ENCODE data around the gene SMAD2.

The SMAD2 gene

DNA sequence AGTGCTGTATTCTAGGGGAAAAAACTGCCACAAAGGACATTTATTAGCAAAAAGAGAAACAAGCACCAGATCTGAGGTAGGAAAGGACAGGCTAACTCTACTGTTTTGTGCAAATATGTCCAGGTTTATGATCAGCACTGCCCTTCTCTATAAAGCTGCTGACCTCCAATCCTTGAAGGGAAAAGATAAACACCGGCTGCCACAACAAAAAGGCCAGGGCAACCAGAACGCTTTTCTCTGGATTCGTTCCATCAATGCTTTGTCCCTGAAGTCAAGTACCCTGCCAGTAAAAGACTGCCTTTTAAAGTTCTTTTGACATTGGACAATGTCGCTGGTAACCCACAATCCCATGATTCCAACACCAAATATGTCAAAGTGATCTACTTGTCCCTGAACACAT lies 21.0 kb downstream of the SMAD2 start:
- Histone ChIP-seq H3K4me3 (ENCODE audit: low read length) (no peak overlapping the region), H3K9ac (ENCODE audit: low read length) (no peak overlapping the region), H3K36me3 (ENCODE audit: control insufficient read depth, low read depth, low read length) (no peaks in the 10 kb centered on the region), H3K27ac (ENCODE audit: low read length) (no peak overlapping the region), H3K4me1 (ENCODE audit: control insufficient read depth, low read depth, low read length) (peaks cover 5% of the 10 kb centered on the region), H3K9me3 (ENCODE audit: control insufficient read depth, low read depth, low read length) (peaks cover 3% of the 10 kb centered on the region), H3K27me3 (ENCODE audit: control insufficient read depth, insufficient read depth, low read length) (no peaks in the 10 kb centered on the region)

DNA sequence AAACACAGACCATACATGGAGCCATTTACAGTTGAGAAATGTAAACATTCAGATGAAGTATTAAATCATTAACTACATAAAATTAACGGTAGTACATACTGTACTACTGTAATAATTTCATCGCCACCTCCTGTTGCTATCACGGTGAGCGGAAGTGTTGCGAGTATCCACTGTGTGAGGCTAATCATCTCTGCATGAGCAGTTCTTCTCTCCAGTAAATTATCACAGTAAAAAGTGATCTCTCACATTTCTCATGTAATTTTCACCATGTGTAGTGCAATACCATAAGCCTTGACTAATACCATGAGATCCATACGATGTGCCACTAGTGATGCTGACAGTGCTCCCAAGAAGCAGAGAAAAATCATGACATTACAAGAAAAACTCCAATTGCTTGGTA lies 21.9 kb downstream of the SMAD2 start:
- Histone ChIP-seq H3K9me3 (ENCODE audit: control insufficient read depth, low read depth, low read length) (peaks cover 3% of the 10 kb centered on the region), H3K27me3 (ENCODE audit: control insufficient read depth, insufficient read depth, low read length) (no peaks in the 10 kb centered on the region), H3K4me1 (ENCODE audit: control insufficient read depth, low read depth, low read length) (peaks cover 14% of the 10 kb centered on the region), H3K36me3 (ENCODE audit: control insufficient read depth, low read depth, low read length) (no peaks in the 10 kb centered on the region), H3K9ac (ENCODE audit: low read length) (no peak overlapping the region), H3K4me3 (ENCODE audit: low read length) (no peak overlapping the region), H3K27ac (ENCODE audit: low read length) (no peak overlapping the region)

DNA sequence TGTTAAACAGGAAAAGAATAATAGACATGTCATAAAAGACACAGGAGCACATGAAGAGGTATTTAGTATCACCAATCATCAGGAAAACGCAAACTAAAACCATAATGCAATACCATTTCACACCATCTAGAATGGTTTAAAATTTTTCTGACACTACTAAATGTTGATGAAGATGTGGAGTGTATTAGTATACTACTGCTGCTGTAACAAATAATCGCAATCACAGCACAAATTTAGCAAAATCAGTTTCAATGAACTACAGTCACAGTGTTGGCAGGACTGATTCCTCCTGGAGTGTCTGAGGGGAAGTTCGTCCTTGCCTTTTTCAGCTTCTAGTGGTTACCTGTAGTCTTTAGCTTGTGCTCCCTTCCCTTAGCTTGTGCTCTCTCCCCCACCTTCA lies 24.1 kb downstream of the SMAD2 start:
- Histone ChIP-seq H3K9me3 (ENCODE audit: control insufficient read depth, low read depth, low read length) (peaks cover 3% of the 10 kb centered on the region), H3K4me1 (ENCODE audit: control insufficient read depth, low read depth, low read length) (peaks cover 35% of the 10 kb centered on the region), H3K27me3 (ENCODE audit: control insufficient read depth, insufficient read depth, low read length) (no peaks in the 10 kb centered on the region), H3K9ac (ENCODE audit: low read length) (no peak overlapping the region), H3K4me3 (ENCODE audit: low read length) (no peak overlapping the region), H3K36me3 (ENCODE audit: control insufficient read depth, low read depth, low read length) (no peaks in the 10 kb centered on the region), H3K27ac (ENCODE audit: low read length) (no peak overlapping the region)

DNA sequence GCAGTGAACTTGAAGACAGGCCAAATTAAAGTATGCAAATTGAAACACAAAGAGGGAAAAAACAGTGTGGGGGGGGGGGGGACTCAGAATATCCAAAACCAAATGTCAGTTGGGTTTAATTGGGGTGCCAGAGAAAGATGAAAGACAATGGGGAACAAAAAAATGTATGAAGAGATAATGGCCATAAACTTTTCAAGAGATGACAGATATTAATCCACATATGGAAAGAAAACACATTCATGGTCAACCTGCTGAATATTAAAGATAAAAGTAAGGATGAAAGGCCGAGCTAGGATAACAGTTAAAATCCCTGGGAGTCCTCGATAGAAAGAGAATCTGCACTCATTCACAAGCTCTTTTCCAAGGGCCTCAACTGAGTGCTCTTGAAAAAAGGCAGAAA lies 26.6 kb downstream of the SMAD2 start:
- no peaks in the 10 kb centered on the region for H3K36me3 ChIP-seq (ENCODE audit: control insufficient read depth, low read depth, low read length)

DNA sequence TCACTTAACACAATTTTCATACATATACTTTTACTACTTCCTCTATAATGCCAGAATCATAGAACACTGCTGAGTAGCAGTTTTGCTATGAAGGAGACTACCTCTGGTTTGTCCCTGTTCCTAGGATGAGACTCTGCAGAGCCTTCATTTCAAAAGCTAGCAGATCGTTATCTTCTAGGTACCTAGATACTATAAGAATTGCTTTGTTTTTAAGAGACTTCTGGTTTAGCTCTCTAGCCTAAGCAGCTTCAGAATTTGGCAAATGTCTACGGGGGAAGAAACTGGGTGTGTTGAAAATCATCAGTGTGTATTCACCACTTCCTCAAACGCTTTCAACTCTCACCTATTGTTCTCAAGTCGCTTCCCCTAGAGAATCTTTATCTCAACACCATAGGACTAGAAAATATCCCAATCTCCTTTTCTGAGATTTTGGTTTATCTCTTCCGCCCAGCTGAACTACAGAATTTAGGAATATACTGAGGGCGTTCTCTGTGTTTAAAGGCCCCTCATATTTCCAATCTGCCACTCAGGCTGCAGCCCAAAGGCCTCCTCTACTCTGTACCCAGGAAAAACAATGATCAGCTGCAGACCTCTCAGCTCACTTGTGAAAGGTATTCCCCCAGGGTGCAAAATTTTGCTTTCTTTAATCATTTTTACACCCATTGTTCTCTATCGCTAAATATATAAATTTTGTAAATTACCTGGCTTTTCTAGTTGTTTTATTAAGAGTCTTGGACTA lies 28.7 kb downstream of the SMAD2 start:
- no peak overlapping the region for H3K4me3 ChIP-seq (ENCODE audit: low read length)
- peaks cover 3% of the 10 kb centered on the region for H3K9me3 ChIP-seq (ENCODE audit: control insufficient read depth, low read depth, low read length)
- no peak overlapping the region for H3K9ac ChIP-seq (ENCODE audit: low read length)
- H3K27ac ChIP-seq (ENCODE audit: low read length) = no peak overlapping the region
- H3K36me3 ChIP-seq (ENCODE audit: control insufficient read depth, low read depth, low read length) = no peaks in the 10 kb centered on the region
- peaks cover 73% of the 10 kb centered on the region for H3K4me1 ChIP-seq (ENCODE audit: control insufficient read depth, low read depth, low read length)
- no peaks in the 10 kb centered on the region for H3K27me3 ChIP-seq (ENCODE audit: control insufficient read depth, insufficient read depth, low read length)

More for the DNA sequence above, 26.6 kb downstream of the SMAD2 start:
- Histone ChIP-seq H3K27me3 (ENCODE audit: control insufficient read depth, insufficient read depth, low read length) (no peaks in the 10 kb centered on the region), H3K9ac (ENCODE audit: low read length) (no peak overlapping the region), H3K9me3 (ENCODE audit: control insufficient read depth, low read depth, low read length) (peaks cover 3% of the 10 kb centered on the region), H3K4me1 (ENCODE audit: control insufficient read depth, low read depth, low read length) (peaks cover 58% of the 10 kb centered on the region), H3K27ac (ENCODE audit: low read length) (no peak overlapping the region), H3K4me3 (ENCODE audit: low read length) (no peak overlapping the region)

DNA sequence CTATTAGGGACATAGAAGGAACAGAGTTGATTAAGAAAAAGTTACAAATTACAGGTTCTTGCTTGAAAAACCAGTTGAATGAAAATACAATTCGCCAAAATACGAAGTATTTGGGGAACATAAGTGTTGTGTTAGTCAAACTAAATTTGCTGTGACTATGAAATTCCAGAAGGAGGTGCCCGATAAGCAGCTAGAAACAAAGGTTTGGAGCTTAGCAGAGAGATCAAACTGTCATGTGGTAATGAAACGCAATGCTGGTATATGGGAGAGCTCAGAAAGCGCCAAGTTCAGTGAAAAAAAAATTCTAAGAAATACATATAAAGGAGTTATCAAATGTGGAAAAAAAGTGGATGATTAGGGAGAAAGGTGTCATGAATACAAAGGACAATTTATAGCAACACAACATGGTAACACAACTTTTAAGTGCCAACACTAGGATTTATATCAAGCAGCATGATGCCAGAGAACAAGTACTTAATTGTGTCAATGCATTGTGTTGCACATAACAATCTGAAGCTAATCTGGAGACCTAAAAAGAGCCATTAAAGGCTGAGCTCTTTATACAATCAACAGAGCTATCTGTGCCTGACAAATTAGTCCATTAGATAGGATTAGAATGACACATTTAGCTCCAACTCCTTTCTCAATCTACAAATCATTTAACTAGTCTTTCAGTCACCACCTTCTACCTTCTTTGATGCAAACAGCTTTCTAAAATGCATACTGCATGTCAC lies 31.2 kb downstream of the SMAD2 start:
- no peak overlapping the region for H3K27ac ChIP-seq (ENCODE audit: low read length)
- H3K4me1 ChIP-seq (ENCODE audit: control insufficient read depth, low read depth, low read length) = peaks cover 69% of the 10 kb centered on the region
- H3K9ac ChIP-seq (ENCODE audit: low read length) = no peak overlapping the region
- H3K27me3 ChIP-seq (ENCODE audit: control insufficient read depth, insufficient read depth, low read length) = no peaks in the 10 kb centered on the region
- no peaks in the 10 kb centered on the region for H3K9me3 ChIP-seq (ENCODE audit: control insufficient read depth, low read depth, low read length)
- H3K36me3 ChIP-seq (ENCODE audit: control insufficient read depth, low read depth, low read length) = peaks cover 17% of the 10 kb centered on the region
- peak overlapping the region; percentile 2 for H3K4me3 ChIP-seq (ENCODE audit: low read length)

DNA sequence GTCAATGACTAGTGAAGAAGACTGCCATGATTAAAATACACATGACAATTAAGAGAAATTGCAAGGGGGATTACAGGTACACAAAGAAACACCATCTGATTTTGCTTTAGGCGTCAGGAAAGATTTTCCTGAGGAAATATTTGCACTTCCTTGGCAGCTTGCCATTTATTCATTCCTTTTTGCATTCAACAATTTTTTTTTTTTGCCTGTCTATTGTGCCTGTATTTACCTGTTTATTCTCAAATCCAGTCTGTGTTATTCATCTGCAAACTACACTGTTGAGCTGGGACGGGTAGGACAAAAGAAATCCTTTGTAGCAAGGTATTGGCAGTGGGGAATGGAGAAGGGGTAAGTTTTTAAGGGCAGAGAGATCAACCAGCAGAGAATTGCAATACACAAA lies 31.8 kb downstream of the SMAD2 start:
- Histone ChIP-seq H3K27me3 (ENCODE audit: control insufficient read depth, insufficient read depth, low read length) (no peaks in the 10 kb centered on the region), H3K36me3 (ENCODE audit: control insufficient read depth, low read depth, low read length) (peaks cover 17% of the 10 kb centered on the region), H3K4me3 (ENCODE audit: low read length) (peak overlapping the region; percentile 2), H3K27ac (ENCODE audit: low read length) (no peak overlapping the region), H3K9ac (ENCODE audit: low read length) (no peak overlapping the region), H3K4me1 (ENCODE audit: control insufficient read depth, low read depth, low read length) (peaks cover 64% of the 10 kb centered on the region), H3K9me3 (ENCODE audit: control insufficient read depth, low read depth, low read length) (no peaks in the 10 kb centered on the region)

DNA sequence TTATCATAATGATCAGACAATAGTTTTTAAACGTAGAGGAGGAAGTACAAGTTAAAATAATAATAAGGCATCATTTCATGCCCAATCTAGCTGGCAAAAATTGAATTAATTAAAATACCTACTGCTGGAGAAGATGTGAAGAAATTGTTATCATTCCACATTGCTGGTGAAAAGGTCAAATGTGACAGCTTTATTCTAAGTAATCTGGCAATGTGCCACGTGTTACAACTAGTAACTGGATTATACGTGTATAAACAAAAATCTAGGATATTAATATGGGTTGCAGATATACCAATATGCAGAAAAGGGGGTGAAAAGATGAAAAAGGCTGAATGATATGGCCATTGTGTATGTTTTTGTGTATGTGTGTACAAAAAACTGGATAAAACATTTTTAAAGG lies 32.4 kb downstream of the SMAD2 start:
- Histone ChIP-seq H3K9me3 (ENCODE audit: control insufficient read depth, low read depth, low read length) (no peaks in the 10 kb centered on the region), H3K9ac (ENCODE audit: low read length) (no peak overlapping the region), H3K4me1 (ENCODE audit: control insufficient read depth, low read depth, low read length) (peaks cover 58% of the 10 kb centered on the region), H3K36me3 (ENCODE audit: control insufficient read depth, low read depth, low read length) (peaks cover 17% of the 10 kb centered on the region), H3K4me3 (ENCODE audit: low read length) (no peak overlapping the region), H3K27me3 (ENCODE audit: control insufficient read depth, insufficient read depth, low read length) (no peaks in the 10 kb centered on the region), H3K27ac (ENCODE audit: low read length) (no peak overlapping the region)

GRCh38 chr18:47895565-47896250 lies 34.8 kb downstream of the SMAD2 start:
- Histone ChIP-seq H3K27ac (ENCODE audit: low read length) (no peak overlapping the region), H3K9ac (ENCODE audit: low read length) (no peak overlapping the region), H3K4me1 (ENCODE audit: control insufficient read depth, low read depth, low read length) (peaks cover 36% of the 10 kb centered on the region), H3K4me3 (ENCODE audit: low read length) (no peak overlapping the region), H3K9me3 (ENCODE audit: control insufficient read depth, low read depth, low read length) (no peaks in the 10 kb centered on the region), H3K36me3 (ENCODE audit: control insufficient read depth, low read depth, low read length) (peaks cover 23% of the 10 kb centered on the region), H3K27me3 (ENCODE audit: control insufficient read depth, insufficient read depth, low read length) (no peaks in the 10 kb centered on the region)

DNA sequence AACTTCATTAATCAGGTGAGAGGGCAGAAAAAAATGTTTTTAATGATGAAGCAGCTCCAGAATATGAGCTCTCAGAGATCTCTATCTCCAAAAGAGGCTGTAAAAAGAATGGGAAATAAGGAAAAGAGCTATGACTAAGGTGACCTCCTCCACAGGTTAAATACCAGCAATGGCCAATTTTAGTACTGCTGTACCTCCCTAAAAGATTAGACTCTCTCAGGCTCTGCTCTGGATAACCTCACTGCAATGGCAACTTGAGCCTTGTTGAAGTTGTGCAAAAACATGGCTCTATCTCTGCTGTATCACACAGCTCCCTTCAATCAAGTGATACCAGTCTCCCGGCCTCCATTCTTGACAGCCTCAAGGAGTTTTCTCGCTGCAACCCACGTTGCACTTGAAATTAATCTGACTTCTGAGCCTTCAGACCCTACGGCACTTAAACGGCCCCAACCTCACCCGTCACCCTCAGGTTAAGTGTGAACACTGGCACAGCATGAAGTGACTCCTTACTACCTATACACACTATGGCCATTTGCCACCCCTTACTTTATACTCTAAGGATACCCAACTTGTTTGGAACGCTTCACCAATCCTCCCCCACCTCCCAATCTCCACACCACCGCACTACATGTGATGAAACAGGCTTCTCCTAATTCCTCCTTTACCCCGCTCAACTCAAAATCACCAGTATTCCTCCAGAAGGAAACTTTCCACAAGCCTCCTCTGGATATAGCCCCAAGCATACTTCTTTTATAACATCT lies 36.3 kb downstream of the SMAD2 start:
- no peaks in the 10 kb centered on the region for H3K9me3 ChIP-seq (ENCODE audit: control insufficient read depth, low read depth, low read length)
- no peak overlapping the region for H3K4me3 ChIP-seq (ENCODE audit: low read length)
- H3K27ac ChIP-seq (ENCODE audit: low read length) = no peak overlapping the region
- H3K4me1 ChIP-seq (ENCODE audit: control insufficient read depth, low read depth, low read length) = peaks cover 21% of the 10 kb centered on the region
- H3K27me3 ChIP-seq (ENCODE audit: control insufficient read depth, insufficient read depth, low read length) = no peaks in the 10 kb centered on the region
- peaks cover 31% of the 10 kb centered on the region for H3K36me3 ChIP-seq (ENCODE audit: control insufficient read depth, low read depth, low read length)
- H3K9ac ChIP-seq (ENCODE audit: low read length) = no peak overlapping the region

- H3K27me3 ChIP-seq (ENCODE audit: control insufficient read depth, insufficient read depth, low read length) = no peaks in the 10 kb centered on the region
- no peak overlapping the region for H3K4me3 ChIP-seq (ENCODE audit: low read length)
- no peaks in the 10 kb centered on the region for H3K9me3 ChIP-seq (ENCODE audit: control insufficient read depth, low read depth, low read length)
- H3K27ac ChIP-seq (ENCODE audit: low read length) = no peak overlapping the region
- no peak overlapping the region for H3K9ac ChIP-seq (ENCODE audit: low read length)
- H3K4me1 ChIP-seq (ENCODE audit: control insufficient read depth, low read depth, low read length) = peaks cover 11% of the 10 kb centered on the region
- peaks cover 41% of the 10 kb centered on the region for H3K36me3 ChIP-seq (ENCODE audit: control insufficient read depth, low read depth, low read length)
These were observed 37.4 kb downstream of the SMAD2 start for GRCh38 chr18:47893047-47893446.

Data from iPS-18a (cell line).